ENCODE results near the gene MYO15B. TPM values are rescaled to one million over a fixed set of nuclear protein-coding genes. Genes with fewer than 3 reads are reported as not detected.

MYO15B gene
- total RNA-seq, 4 donors from 2014 or later = 119 to 610 (median 170) TPM

DNA sequence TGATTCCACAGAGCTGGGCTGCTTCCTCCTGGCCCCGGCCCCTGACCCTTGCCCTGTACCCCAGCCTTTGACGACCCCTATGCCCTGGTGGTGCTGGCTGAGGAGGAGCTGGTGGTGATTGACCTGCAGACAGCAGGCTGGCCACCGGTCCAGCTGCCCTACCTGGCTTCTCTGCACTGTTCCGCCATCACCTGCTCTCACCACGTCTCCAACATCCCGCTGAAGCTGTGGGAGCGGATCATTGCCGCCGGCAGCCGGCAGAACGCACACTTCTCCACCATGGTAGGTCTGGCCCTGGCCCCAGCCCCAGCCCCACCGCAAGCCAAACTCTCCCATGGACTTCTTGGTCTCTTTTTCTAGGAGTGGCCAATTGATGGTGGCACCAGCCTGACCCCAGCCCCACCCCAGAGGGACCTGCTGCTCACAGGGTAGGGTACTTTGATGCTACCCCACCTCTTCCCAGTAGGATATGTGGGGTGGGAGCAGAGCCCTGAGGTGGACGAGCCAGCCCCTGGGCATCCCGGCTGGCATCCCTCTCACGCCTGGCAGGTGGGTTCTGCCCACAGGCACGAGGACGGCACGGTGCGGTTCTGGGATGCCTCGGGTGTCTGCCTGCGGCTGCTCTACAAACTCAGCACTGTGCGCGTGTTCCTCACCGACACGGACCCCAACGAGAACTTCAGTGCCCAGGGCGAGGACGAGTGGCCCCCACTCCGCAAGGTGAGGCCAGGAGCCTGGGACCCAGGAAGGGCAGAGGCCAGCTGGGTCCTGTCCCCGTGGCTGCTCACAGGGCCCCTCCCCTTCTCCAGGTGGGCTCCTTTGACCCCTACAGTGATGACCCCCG, 19.0 kb upstream of the MYO15B start:
- Histone ChIP-seq H3K36me3 (no peaks in the 10 kb centered on the region), H3K9me3 (no peaks in the 10 kb centered on the region), H3K4me3 (no peak overlapping the region), H3K27me3 (no peaks in the 10 kb centered on the region), H3K27ac (no peak overlapping the region), H3K4me1 (no peaks in the 10 kb centered on the region)
- intact Hi-C loops (cut with DNase I; ENCODE audit: low total_unique reads) = no loop called here
- no peak for DNase-seq
- TF ChIP-seq, protein P1, sequence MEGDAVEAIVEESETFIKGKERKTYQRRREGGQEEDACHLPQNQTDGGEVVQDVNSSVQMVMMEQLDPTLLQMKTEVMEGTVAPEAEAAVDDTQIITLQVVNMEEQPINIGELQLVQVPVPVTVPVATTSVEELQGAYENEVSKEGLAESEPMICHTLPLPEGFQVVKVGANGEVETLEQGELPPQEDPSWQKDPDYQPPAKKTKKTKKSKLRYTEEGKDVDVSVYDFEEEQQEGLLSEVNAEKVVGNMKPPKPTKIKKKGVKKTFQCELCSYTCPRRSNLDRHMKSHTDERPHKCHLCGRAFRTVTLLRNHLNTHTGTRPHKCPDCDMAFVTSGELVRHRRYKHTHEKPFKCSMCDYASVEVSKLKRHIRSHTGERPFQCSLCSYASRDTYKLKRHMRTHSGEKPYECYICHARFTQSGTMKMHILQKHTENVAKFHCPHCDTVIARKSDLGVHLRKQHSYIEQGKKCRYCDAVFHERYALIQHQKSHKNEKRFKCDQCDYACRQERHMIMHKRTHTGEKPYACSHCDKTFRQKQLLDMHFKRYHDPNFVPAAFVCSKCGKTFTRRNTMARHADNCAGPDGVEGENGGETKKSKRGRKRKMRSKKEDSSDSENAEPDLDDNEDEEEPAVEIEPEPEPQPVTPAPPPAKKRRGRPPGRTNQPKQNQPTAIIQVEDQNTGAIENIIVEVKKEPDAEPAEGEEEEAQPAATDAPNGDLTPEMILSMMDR (IDR thresholded peaks at IDR 0.05) = no peak
- TF ChIP-seq POLR2A (IDR thresholded peaks at IDR 0.05) = no peak

DNA sequence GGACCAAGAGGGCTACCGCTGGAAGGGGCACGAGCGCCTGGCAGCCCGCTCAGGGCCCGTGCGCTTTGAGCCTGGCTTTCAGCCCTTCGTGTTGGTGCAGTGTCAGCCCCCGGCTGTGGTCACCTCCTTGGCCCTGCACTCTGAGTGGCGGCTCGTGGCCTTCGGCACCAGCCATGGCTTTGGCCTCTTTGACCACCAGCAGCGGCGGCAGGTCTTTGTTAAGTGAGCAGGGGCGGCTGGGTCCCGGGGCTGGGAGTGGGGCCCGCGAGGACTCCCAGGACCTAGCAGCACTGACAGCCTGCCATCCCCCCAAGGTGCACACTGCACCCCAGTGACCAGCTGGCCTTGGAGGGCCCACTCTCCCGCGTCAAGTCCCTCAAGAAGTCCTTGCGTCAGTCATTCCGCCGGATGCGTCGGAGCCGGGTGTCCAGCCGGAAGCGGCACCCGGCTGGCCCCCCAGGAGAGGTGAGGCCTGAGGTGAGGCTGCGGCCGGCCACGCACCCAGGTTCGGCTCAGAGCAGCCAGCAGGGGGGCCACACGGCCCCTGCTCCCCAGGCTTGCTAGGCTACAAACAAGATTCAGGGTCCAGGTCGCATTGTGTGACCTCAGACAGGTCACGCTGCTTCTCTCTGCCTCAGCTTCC, 17.4 kb upstream of the MYO15B start:
- H3K9me3 ChIP-seq = no peaks in the 10 kb centered on the region
- no peak for TF ChIP-seq POLR2A (IDR thresholded peaks at IDR 0.05)
- no peaks in the 10 kb centered on the region for H3K27me3 ChIP-seq
- H3K27ac ChIP-seq = no peak overlapping the region
- no peaks in the 10 kb centered on the region for H3K4me1 ChIP-seq
- intact Hi-C loops (cut with DNase I; ENCODE audit: low total_unique reads) = no loop called here
- DNase-seq = no peak
- no peaks in the 10 kb centered on the region for H3K36me3 ChIP-seq
- no peak overlapping the region for H3K4me3 ChIP-seq

DNA sequence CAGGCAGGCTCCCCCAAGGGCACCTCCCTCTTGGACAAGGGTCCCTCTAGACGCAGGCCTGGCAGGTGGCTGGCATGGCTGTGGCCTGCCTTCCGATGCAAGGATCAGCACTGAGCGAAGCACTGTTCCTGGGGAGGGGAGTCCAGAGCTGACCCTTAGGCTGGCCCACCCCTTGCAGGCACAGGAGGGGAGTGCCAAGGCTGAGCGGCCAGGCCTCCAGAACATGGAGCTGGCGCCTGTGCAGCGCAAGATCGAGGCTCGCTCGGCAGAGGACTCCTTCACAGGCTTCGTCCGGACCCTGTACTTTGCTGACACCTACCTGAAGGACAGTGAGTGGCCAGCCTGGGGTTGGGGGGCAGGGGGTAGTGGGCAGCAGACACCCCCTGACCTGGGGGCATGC, 16.8 kb upstream of the MYO15B start:
- no peaks in the 10 kb centered on the region for H3K36me3 ChIP-seq
- H3K27ac ChIP-seq = no peak overlapping the region
- intact Hi-C loops (cut with DNase I; ENCODE audit: low total_unique reads) = no loop called here
- no peaks in the 10 kb centered on the region for H3K4me1 ChIP-seq
- H3K4me3 ChIP-seq = no peak overlapping the region
- H3K27me3 ChIP-seq = no peaks in the 10 kb centered on the region
- no peak for DNase-seq
- no peaks in the 10 kb centered on the region for H3K9me3 ChIP-seq
- TF ChIP-seq, protein P1 (IDR thresholded peaks at IDR 0.05) = no peak
- TF ChIP-seq POLR2A (IDR thresholded peaks at IDR 0.05) = no peak

DNA sequence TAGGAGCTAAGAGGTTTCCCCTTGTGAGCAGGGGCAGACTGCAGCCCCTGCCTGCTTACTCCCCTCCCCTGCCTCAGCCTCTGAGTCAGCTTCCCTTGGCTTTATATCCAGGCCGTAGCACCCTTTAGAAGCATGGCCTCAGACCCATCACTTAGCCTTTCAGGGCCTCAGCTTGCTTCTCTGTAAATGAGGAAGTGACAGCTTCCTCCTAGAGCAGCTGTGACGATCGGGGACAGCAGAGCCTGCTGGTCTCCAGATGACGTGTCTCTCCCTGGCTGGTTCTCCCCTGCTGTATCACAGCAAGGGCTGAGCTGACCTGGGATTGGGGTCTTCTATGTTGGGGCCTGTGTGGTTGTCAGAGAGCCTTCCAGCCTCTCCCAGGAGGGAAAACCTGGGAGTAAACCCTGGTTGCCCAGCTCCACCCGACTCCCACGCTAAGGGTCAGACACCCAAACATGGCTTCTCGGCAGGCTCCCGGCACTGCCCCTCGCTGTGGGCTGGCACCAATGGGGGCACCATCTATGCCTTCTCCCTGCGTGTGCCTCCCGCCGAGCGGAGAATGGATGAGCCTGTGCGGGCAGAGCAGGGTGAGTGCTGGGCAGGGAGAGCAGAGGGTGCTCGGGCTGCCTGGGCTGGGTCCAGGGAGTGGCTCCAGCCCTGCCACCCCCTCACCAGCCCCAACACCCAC, 16.3 kb upstream of the MYO15B start:
- Histone ChIP-seq H3K27me3 (no peaks in the 10 kb centered on the region), H3K4me3 (no peak overlapping the region), H3K4me1 (no peaks in the 10 kb centered on the region), H3K9me3 (no peaks in the 10 kb centered on the region), H3K36me3 (no peaks in the 10 kb centered on the region), H3K27ac (no peak overlapping the region)
- TF ChIP-seq, protein P1 (IDR thresholded peaks at IDR 0.05) = no peak
- no peak for TF ChIP-seq POLR2A (IDR thresholded peaks at IDR 0.05)
- no peak for DNase-seq
- intact Hi-C loops (cut with DNase I; ENCODE audit: low total_unique reads) = no loop called here

DNA sequence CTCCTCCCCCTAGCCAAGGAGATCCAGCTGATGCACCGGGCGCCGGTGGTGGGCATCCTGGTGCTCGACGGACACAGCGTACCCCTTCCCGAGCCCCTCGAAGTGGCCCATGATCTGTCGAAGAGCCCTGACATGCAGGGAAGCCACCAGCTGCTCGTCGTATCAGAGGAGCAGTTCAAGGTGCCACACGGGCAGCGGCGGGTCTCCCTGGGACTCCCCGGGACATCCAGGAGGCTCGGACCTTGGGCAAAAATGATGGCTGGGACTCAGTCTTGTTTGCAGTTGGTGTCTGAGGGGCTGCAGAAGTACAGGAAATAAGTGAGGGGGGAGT, 15.8 kb upstream of the MYO15B start:
- Histone ChIP-seq H3K4me3 (no peak overlapping the region), H3K9me3 (no peaks in the 10 kb centered on the region), H3K36me3 (no peaks in the 10 kb centered on the region), H3K27me3 (no peaks in the 10 kb centered on the region), H3K27ac (no peak overlapping the region), H3K4me1 (no peaks in the 10 kb centered on the region)
- TF ChIP-seq POLR2A (IDR thresholded peaks at IDR 0.05) = no peak
- TF ChIP-seq, protein P1 (IDR thresholded peaks at IDR 0.05) = no peak
- intact Hi-C loops (cut with DNase I; ENCODE audit: low total_unique reads) = no loop called here
- DNase-seq = no peak

Measured in uterus (tissue), 4 donors.